VCaP (cell line): ENCODE results near the gene SND1.

Source experiments
- H3K27ac ChIP-seq: fragments of 450-650 bp; 2 replicates; pipeline ENCODE4 v1.5.1; 2017
- TF ChIP-seq, protein P1 (sequence below): fragments of 450-650 bp; conservative IDR thresholded peaks from 2 replicates; pipeline ENCODE4 v1.5.1; 2017; ENCODE audit warnings: mild to moderate bottlenecking, moderate library complexity

Gene SND1

DNA sequence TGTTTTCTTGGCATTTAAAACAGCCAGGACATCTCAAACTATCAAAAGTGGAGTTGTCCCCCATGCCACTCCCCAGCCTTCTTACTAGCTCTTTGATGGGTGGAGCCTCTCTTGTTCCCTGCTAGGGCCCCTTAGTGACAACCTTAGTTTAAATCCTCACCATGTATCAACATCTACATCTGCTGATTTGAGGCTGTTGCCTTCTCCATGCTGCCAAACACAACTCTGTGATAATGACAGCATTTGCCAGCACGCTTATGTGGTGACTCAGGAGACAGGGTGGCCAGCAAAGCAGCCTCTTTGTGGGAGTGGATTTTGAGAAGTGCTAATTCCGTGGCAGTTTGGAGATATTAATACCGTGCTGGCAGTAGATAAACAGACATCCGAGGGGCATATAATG is 233.8 kb downstream of the SND1 start:
- TF ChIP-seq, protein P1, sequence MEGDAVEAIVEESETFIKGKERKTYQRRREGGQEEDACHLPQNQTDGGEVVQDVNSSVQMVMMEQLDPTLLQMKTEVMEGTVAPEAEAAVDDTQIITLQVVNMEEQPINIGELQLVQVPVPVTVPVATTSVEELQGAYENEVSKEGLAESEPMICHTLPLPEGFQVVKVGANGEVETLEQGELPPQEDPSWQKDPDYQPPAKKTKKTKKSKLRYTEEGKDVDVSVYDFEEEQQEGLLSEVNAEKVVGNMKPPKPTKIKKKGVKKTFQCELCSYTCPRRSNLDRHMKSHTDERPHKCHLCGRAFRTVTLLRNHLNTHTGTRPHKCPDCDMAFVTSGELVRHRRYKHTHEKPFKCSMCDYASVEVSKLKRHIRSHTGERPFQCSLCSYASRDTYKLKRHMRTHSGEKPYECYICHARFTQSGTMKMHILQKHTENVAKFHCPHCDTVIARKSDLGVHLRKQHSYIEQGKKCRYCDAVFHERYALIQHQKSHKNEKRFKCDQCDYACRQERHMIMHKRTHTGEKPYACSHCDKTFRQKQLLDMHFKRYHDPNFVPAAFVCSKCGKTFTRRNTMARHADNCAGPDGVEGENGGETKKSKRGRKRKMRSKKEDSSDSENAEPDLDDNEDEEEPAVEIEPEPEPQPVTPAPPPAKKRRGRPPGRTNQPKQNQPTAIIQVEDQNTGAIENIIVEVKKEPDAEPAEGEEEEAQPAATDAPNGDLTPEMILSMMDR = no peak
- H3K27ac ChIP-seq = no peak overlapping the region

DNA sequence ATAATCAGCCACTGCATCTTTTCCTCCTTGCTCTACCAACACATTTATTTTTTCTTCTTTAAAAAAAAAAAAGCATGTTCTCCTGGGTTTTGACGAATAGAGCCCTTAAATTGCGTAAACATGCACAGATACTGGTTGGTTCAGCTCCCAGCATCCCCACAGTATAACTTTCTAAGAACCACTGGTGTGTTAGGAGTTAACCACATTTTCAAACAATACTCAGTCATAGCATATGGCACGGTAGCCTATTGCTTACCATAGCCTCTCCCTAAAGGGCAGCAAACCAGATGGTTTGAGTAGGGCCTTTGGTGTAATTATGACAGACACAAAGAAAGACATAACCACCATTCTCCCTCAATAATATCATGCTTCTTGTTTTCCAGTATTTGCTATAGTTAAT is 234.3 kb downstream of the SND1 start:
- H3K27ac ChIP-seq = no peak overlapping the region
- TF ChIP-seq, protein P1 = no peak

DNA sequence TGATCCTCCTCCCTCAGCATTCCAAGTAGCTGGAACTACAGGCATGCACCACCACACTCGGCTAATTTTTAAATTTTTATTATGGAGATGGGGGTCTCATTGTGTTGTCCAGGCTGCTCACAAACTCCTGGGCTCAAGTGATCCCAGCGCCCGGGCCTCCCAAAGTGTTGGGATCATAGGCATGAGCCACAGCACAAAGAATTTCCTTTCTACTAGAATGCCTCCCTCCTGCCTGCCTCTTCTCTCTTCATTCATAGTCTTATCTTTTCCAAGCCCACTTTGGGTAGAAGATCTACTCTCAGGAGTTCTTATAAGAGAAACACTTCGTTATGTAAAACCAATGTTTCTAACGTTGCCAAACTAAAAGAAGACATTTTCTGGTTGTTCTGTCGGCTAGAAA is 235.1 kb downstream of the SND1 start:
- TF ChIP-seq, protein P1 = no peak
- H3K27ac ChIP-seq = no peak overlapping the region

DNA sequence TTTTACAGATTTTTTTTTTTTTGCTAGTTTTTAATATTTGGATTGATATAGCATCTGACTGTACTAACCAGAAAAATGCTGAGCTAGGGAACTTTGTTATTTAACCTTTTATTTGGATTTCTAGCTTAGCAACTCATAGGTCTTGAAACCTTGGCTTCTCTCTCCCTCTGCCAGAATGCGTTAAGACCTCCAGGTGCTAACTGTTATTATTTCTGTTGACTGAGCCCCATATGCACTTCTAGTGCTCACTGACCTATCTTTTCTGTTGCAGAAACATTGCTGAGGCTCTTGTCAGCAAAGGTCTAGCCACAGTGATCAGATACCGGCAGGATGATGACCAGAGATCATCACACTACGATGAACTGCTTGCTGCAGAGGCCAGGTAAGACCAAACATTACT is 235.6 kb downstream of the SND1 start:
- no peak overlapping the region for H3K27ac ChIP-seq
- TF ChIP-seq, protein P1 = no peak

DNA sequence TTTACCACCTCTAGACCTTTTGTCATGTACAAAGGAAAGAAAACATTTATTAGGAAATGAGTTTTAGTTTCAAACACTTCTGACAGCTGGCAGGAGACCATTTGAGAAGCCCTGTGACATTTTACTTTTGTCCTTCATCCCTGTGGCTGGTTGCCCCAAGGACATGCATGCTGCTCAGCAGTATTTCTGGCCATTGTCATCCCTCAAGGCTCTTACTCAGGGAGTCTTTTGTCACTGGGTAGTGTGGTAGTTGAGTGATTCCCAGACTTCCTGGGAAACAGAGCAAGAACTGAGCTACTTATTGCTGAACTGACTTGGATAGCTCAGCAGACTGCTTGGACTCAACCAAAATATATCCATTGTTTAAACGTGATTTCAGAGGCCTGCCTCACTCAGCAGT is 236.4 kb downstream of the SND1 start:
- TF ChIP-seq, protein P1 = no peak
- no peak overlapping the region for H3K27ac ChIP-seq

DNA sequence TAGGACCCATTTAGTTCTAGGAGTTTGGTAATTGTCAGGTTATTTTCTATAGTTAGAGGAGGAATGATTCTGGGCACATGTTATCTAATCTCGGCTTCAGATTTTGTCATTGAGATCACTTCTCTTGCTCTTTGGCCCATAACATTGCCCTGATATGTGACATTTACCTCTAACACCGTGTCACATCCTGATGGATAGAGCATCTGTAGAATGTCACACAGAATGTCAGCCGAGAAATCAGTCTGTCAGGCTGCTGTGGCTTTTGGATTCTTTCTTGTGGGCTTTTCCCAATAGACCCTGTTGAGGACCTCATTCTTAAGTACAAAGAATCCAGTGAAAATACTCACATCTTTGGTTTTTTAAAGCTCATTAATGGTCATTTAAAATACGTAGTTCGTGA is 236.8 kb downstream of the SND1 start:
- H3K27ac ChIP-seq = no peak overlapping the region
- TF ChIP-seq, protein P1 = no peak

DNA sequence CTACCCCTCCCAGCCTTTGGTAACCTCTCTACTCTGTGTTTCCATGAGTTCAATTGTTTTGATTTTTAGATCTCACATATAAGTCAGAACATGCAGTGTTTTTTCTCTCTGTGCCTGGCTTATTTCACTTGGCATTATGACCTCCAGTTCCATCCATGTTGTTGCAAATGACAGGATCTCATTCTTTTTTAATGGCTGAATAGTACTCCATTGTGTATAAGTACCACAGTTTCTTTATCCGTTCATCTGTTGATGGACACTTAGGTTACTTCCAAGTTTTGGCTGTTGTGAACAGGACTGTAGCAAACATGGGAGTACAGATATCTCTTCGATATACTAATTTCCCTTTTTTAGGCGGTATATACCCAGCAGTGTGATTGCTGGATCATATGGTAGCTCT is 237.7 kb downstream of the SND1 start:
- no peak overlapping the region; the same call in 1 of the 2 replicates for H3K27ac ChIP-seq
- TF ChIP-seq, protein P1 = no peak

DNA sequence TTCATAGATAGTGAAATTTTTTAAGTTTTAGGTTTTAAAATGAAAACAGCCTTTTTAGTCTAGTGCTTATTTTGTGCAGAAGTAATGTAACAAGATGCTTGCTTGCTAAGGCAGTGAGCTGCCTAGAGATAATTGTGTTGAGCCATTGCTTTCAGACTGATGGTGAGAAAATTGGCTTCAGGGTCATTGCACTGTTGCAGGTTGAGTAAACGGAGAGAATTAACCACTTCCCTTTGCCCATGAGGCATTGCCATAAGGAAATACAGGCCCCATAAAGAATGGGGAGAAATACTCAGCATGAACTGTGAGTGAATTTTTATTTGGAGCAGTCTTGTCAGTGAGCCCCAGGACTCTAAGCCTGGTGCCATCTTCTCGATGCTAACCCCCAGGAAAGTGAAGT is 238.7 kb downstream of the SND1 start:
- TF ChIP-seq, protein P1 = no peak
- H3K27ac ChIP-seq = peak overlapping the region; percentile 33; the same call in 1 of the 2 replicates
